Measurements from ENCODE around the gene NAV3. TPM values are rescaled to one million over a fixed set of nuclear protein-coding genes. Genes with fewer than 3 reads are reported as not detected.
A peak's percentile ranks its signal among the peaks of the same experiment; 100 is the strongest.

The NAV3 gene
- total RNA-seq, 2 donors from 2014 or later, result 9.0 to 12.6 TPM

DNA sequence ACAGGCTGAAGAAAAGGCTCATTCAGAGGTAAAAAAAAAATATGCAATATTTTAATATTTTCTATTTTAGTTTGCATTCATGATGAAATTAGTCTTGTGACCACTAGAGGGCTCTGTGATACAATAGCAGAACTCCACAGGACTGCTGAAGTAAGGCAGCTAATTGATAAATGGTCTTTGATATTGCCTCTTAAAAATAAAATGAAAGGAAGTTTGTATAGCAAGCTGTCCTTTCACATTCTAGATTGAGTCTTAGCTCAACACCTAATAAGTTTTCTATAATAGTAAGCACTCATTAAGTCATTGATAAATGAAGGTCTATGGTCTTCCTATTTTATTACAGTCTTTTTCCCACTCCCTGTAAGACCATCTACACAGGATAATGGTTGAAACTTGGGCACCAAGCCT, 315.7 kb downstream of the NAV3 start:
- Histone ChIP-seq H3K36me3 (no peaks in the 10 kb centered on the region), H3K9me3 (no peaks in the 10 kb centered on the region), H3K4me3 (no peak overlapping the region), H3K27ac (no peak overlapping the region), H3K4me1 (replicated peaks) (no peaks in the 10 kb centered on the region), H3K27me3 (replicated peaks; ENCODE audit: insufficient read depth) (no peaks in the 10 kb centered on the region)
- TF ChIP-seq, protein P1, sequence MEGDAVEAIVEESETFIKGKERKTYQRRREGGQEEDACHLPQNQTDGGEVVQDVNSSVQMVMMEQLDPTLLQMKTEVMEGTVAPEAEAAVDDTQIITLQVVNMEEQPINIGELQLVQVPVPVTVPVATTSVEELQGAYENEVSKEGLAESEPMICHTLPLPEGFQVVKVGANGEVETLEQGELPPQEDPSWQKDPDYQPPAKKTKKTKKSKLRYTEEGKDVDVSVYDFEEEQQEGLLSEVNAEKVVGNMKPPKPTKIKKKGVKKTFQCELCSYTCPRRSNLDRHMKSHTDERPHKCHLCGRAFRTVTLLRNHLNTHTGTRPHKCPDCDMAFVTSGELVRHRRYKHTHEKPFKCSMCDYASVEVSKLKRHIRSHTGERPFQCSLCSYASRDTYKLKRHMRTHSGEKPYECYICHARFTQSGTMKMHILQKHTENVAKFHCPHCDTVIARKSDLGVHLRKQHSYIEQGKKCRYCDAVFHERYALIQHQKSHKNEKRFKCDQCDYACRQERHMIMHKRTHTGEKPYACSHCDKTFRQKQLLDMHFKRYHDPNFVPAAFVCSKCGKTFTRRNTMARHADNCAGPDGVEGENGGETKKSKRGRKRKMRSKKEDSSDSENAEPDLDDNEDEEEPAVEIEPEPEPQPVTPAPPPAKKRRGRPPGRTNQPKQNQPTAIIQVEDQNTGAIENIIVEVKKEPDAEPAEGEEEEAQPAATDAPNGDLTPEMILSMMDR (IDR thresholded peaks at IDR 0.05), result peak; percentile 4 to 71 (median 58)
- no peak for TF ChIP-seq POLR2AphosphoS5 (IDR thresholded peaks at IDR 0.05)
- no peak for DNase-seq (ENCODE audit: low spot score)
- intact Hi-C loops (cut with DNase I), result loop anchor here (10.0 kb wide), 1 partner anchor 1028 kb away; no protein-coding TSS in a partner anchor

DNA sequence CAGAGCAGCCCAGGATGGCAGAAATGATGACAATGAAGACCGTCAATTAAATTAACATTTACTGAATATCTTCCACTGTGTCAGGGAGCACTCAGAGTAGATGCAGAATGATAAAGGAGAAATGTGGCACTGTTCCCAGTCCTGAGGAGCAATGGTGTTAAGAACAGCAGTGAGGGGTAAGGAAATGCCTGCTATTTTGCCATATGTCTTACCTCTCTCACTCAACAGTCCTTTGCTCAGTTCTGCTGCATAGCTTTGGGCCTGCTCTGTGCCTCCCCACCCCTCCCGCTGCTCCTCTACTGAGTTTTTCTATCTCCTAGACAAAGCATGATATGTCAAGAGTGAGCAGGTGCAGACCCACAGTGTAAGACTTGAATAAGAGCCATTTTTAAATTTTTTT, 318.8 kb downstream of the NAV3 start:
- H3K36me3 ChIP-seq, result no peaks in the 10 kb centered on the region
- no peaks in the 10 kb centered on the region for H3K27me3 ChIP-seq (replicated peaks; ENCODE audit: insufficient read depth)
- DNase-seq (ENCODE audit: low spot score), result no peak
- no peak overlapping the region for H3K4me3 ChIP-seq
- no peak for TF ChIP-seq POLR2AphosphoS5 (IDR thresholded peaks at IDR 0.05)
- TF ChIP-seq POLR2A (IDR thresholded peaks at IDR 0.05), result no peak
- TF ChIP-seq, protein P1 (IDR thresholded peaks at IDR 0.05), result no peak
- H3K9me3 ChIP-seq, result no peaks in the 10 kb centered on the region
- intact Hi-C loops (cut with DNase I), result loop anchor here (10.0 kb wide), 1 partner anchor 1025 kb away; no protein-coding TSS in a partner anchor
- WGBS, result 61% methylated on average over 2 of the region's 2 CpGs
- no peak overlapping the region for H3K27ac ChIP-seq
- no peaks in the 10 kb centered on the region for H3K4me1 ChIP-seq (replicated peaks)

DNA sequence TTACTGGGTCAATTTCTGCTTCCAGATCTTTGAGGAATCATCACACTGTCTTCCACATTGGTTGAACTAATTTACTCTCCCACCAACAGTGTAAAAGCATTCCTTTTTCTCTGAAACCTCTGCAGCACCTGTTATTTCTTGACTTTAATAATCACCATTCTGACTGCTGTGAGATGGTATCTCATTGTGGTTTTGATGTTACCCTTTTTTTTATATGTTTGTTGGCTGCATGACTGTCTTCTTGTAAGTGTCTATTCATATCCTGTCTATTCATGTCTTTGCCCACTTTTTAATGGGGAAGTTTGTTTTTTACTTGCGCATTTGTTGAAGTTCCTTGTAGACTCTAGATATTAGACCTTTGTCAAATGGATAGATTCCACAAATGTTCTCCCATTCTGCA, 324.9 kb downstream of the NAV3 start:
- Histone ChIP-seq H3K36me3 (no peaks in the 10 kb centered on the region), H3K27me3 (replicated peaks; ENCODE audit: insufficient read depth) (no peaks in the 10 kb centered on the region), H3K9me3 (no peaks in the 10 kb centered on the region), H3K4me1 (replicated peaks) (no peaks in the 10 kb centered on the region), H3K4me3 (no peak overlapping the region), H3K27ac (no peak overlapping the region)
- intact Hi-C loops (cut with DNase I), result no loop called here
- WGBS, result 52% methylated on average over 1 of the region's 1 CpG
- no peak for TF ChIP-seq POLR2AphosphoS5 (IDR thresholded peaks at IDR 0.05)
- TF ChIP-seq POLR2A (IDR thresholded peaks at IDR 0.05), result no peak
- TF ChIP-seq, protein P1 (IDR thresholded peaks at IDR 0.05), result no peak
- DNase-seq (ENCODE audit: low spot score), result no peak

DNA sequence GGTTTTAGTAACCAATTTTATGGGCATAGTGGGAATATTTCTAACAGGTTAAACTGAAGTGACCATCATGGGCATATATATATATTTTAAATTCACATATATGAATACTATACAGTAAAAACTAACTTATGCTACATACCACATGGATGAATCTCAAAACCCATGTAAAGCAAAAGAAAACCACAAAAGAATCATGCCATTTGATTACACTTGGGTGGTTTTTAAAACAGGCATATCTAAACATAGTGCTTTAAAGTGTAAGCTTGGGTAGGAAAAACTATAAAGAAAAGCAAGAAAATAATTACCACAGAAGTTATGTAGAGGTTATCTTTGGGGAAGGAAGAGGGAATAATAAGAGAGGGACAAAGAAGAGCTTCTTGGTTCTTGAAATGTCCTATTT, 326.1 kb downstream of the NAV3 start:
- Histone ChIP-seq H3K36me3 (no peaks in the 10 kb centered on the region), H3K4me1 (replicated peaks) (no peaks in the 10 kb centered on the region), H3K4me3 (no peak overlapping the region), H3K27me3 (replicated peaks; ENCODE audit: insufficient read depth) (no peaks in the 10 kb centered on the region), H3K9me3 (no peaks in the 10 kb centered on the region), H3K27ac (no peak overlapping the region)
- DNase-seq (ENCODE audit: low spot score), result no peak
- TF ChIP-seq POLR2A (IDR thresholded peaks at IDR 0.05) (no peak), POLR2AphosphoS5 (IDR thresholded peaks at IDR 0.05) (no peak)
- TF ChIP-seq, protein P1 (IDR thresholded peaks at IDR 0.05), result no peak
- intact Hi-C loops (cut with DNase I), result no loop called here

DNA sequence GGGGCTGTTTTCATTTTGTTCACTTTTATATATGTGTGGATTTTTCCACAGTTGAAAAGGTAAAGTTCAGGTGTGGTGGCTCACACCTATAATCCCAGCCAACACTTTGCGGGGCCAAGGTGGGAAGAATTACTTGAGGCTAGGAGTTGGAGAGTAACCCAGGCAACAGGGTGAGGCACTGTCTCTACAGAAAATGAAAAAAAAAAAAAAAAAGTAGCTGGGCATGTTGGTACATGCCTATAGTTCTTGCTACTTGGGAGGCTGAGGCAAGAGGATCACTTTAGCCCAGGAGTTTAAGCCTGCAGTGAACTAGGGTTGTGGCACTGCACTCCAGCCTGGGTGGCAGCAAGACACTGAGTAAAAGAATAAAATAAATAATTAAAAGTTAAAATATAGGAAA, 326.5 kb downstream of the NAV3 start:
- 95% methylated on average over 1 of the region's 1 CpG for WGBS

More for the DNA sequence above, 326.5 kb downstream of the NAV3 start:
- no peak for DNase-seq (ENCODE audit: low spot score)
- H3K27ac ChIP-seq, result no peak overlapping the region
- no peaks in the 10 kb centered on the region for H3K36me3 ChIP-seq
- H3K4me1 ChIP-seq (replicated peaks), result no peaks in the 10 kb centered on the region
- no peak overlapping the region for H3K4me3 ChIP-seq
- intact Hi-C loops (cut with DNase I), result no loop called here
- TF ChIP-seq, protein P1 (IDR thresholded peaks at IDR 0.05), result no peak
- TF ChIP-seq POLR2AphosphoS5 (IDR thresholded peaks at IDR 0.05) (no peak), POLR2A (IDR thresholded peaks at IDR 0.05) (no peak)
- no peaks in the 10 kb centered on the region for H3K9me3 ChIP-seq
- H3K27me3 ChIP-seq (replicated peaks; ENCODE audit: insufficient read depth), result no peaks in the 10 kb centered on the region

Measured in prostate gland (tissue), 2 donors.